A549 (cell line): Measurements from ENCODE around the gene LYRM2. TPM values are rescaled to one million over a fixed set of nuclear protein-coding genes. Genes with fewer than 3 reads are reported as not detected.

Experiments
- ATAC-seq, 2 experiments: fragments of 200-7000 bp in 1 of 2; fragments of >200 bp in 1 of 2; cut with Nextera tagmentation in 1 of 2; cut with Tn5 transposase in 1 of 2; 3 replicates each; pipeline versions ENCODE4 v1.8.0 to v1.9.1; 2018 to 2020; ENCODE audit warnings: mild to moderate bottlenecking in 1 of 2, moderate library complexity in 1 of 2
- CTCF ChIA-PET: fragments of 300-600 bp; sonication (Branson Sonifier 250); formaldehyde crosslinking; extraction: SDS; loops from one replicate; lab custom pipeline; 2021; ENCODE audit warnings: antibody characterized with exemption, inconsistent platforms; lab: Yijun Ruan, JAX
- POLR2A ChIA-PET: fragments of 350-600 bp; formaldehyde crosslinking; extraction: SDS; loops from one replicate; lab custom pipeline; 2021; ENCODE audit warnings: antibody characterized with exemption, inconsistent platforms; lab: Yijun Ruan, JAX
- DNase-seq, 2 experiments: peaks; one replicate each; pipeline versions ENCODE4 v3.0.0 to v3.0.0-alpha.2; 2011 to 2016; ENCODE audit warnings: low read depth in 1 of 2, low spot score in 1 of 2
- FAIRE-seq: peaks from 2 replicates; lab custom pipeline; 2011; peaks lifted over from hg19 to GRCh38; lab: Jason Lieb, UNC
- H3K27ac ChIP-seq, 2 experiments: fragments of >200 bp; sonication (Bioruptor Twin); formaldehyde crosslinking; 3 replicates each; pipeline ENCODE4 v1.5.1; 2016 to 2017
- H3K4me1 ChIP-seq: fragments of >200 bp; sonication (Bioruptor Twin); formaldehyde crosslinking; 3 replicates; pipeline ENCODE4 v1.6.1; 2016
- H3K4me2 ChIP-seq: fragments of >200 bp; sonication (Bioruptor Twin); formaldehyde crosslinking; 3 replicates; pipeline ENCODE4 v1.6.1; 2016
- H3K4me3 ChIP-seq: fragments of >200 bp; sonication (Bioruptor Twin); formaldehyde crosslinking; 3 replicates; pipeline ENCODE4 v1.5.1; 2016
- H3K9me3 ChIP-seq: fragments of >200 bp; sonication (Bioruptor Twin); formaldehyde crosslinking; 3 replicates; pipeline ENCODE4 v1.6.1; 2016
- BHLHE40 ChIP-seq: IDR thresholded peaks from 2 replicates; pipeline ENCODE4 v1.6.1; 2012; ENCODE audit warnings: low read depth, low read length, inconsistent platforms
- CBX2 ChIP-seq: fragments of 200-600 bp; sonication (generic); IDR thresholded peaks from 2 replicates; pipeline ENCODE4 v1.6.1; 2016; ENCODE audit warnings: low read depth, mild to moderate bottlenecking, borderline replicate concordance
- CBX8 ChIP-seq: fragments of 200-600 bp; sonication (generic); IDR thresholded peaks from 2 replicates; pipeline ENCODE4 v1.6.1; 2016
- CHD2 ChIP-seq: fragments of 150-350 bp; IDR thresholded peaks from 2 replicates; pipeline ENCODE4 v1.6.1; 2014; ENCODE audit warnings: low read length; ENCODE audit not compliant: partially characterized antibody
- E2F6 ChIP-seq: IDR thresholded peaks from 2 replicates; pipeline ENCODE4 v1.6.1; 2012; ENCODE audit warnings: low read depth, borderline replicate concordance
- EHF ChIP-seq: fragments of 250-450 bp; sonication (Bioruptor Pico); IDR thresholded peaks from 2 replicates; pipeline ENCODE4 v1.5.0; 2020; ENCODE audit warnings: mild to moderate bottlenecking
- FOSB ChIP-seq: fragments of 250-450 bp; sonication (Bioruptor Pico); IDR thresholded peaks from 2 replicates; pipeline ENCODE4 v1.5.0; 2020; ENCODE audit warnings: mild to moderate bottlenecking, moderate library complexity
- FOXS1 ChIP-seq: fragments of 250-450 bp; sonication (Bioruptor Pico); IDR thresholded peaks from 2 replicates; pipeline ENCODE4 v1.5.0; 2020; ENCODE audit warnings: mild to moderate bottlenecking, moderate library complexity
- HES2 ChIP-seq: fragments of >200 bp; sonication (Bioruptor Twin); formaldehyde crosslinking; IDR thresholded peaks from 2 replicates; pipeline ENCODE4 v1.6.1; 2016
- HOXB5 ChIP-seq: fragments of 250-450 bp; sonication (Bioruptor Pico); IDR thresholded peaks from 2 replicates; pipeline ENCODE4 v1.5.0; 2020; ENCODE audit warnings: mild to moderate bottlenecking, moderate library complexity
- KDM1A ChIP-seq: fragments of 200-600 bp; sonication (generic); IDR thresholded peaks from 2 replicates; pipeline ENCODE4 v1.6.1; 2016; ENCODE audit warnings: low read depth, mild to moderate bottlenecking
- MAX ChIP-seq: IDR thresholded peaks from 2 replicates; pipeline ENCODE4 v1.6.1; 2012
- MAZ ChIP-seq: fragments of 150-350 bp; IDR thresholded peaks from 2 replicates; pipeline ENCODE4 v1.6.1; 2014; ENCODE audit warnings: antibody characterized with exemption, low read depth, low read length, borderline replicate concordance
- MYC ChIP-seq: IDR thresholded peaks from 2 replicates; pipeline ENCODE4 v1.6.1; 2012; ENCODE audit warnings: mild to moderate bottlenecking, inconsistent platforms, low read length, improper control_type of control experiment, borderline replicate concordance
- NFE2L2 ChIP-seq: fragments of 150-350 bp; conservative IDR thresholded peaks from 2 replicates; pipeline ENCODE4 v1.6.1; 2014; ENCODE audit warnings: low read length
- NPAS2 ChIP-seq: fragments of 250-450 bp; sonication (Bioruptor Pico); IDR thresholded peaks from 2 replicates; pipeline ENCODE4 v1.8.0; 2022; ENCODE audit warnings: mild to moderate bottlenecking, moderate library complexity, borderline replicate concordance
- NR3C1 ChIP-seq: fragments of >200 bp; sonication (Bioruptor Twin); formaldehyde crosslinking; IDR thresholded peaks from 3 replicates; pipeline ENCODE4 v1.6.1; 2017
- RAD21 ChIP-seq, 2 experiments: fragments of >200 bp in 1 of 2; sonication (Bioruptor Twin) in 1 of 2; formaldehyde crosslinking in 1 of 2; IDR thresholded peaks in 1 of 2; conservative IDR thresholded peaks in 1 of 2; 2 replicates in 1 of 2; 3 replicates in 1 of 2; pipeline ENCODE4 v1.6.1; 2012 to 2018; ENCODE audit warnings: inconsistent platforms in 1 of 2
- RCOR1 ChIP-seq: fragments of 150-350 bp; IDR thresholded peaks from 2 replicates; pipeline ENCODE4 v1.6.1; 2014; ENCODE audit warnings: antibody characterized with exemption, low read length, low read depth
- REST ChIP-seq: fragments of 200-600 bp; sonication (generic); IDR thresholded peaks from 2 replicates; pipeline ENCODE4 v1.6.1; 2016; ENCODE audit warnings: antibody characterized with exemption, mild to moderate bottlenecking, moderate library complexity
- RNF2 ChIP-seq: fragments of 200-600 bp; sonication (generic); IDR thresholded peaks from 2 replicates; pipeline ENCODE4 v1.6.1; 2016; ENCODE audit warnings: low read depth, mild to moderate bottlenecking, antibody characterized with exemption, moderate library complexity, borderline replicate concordance
- SMC3 ChIP-seq: fragments of >200 bp; sonication (Bioruptor Twin); formaldehyde crosslinking; IDR thresholded peaks from 3 replicates; pipeline ENCODE4 v1.6.1; 2018; ENCODE audit warnings: inconsistent platforms
- SREBF2 ChIP-seq: fragments of 450-650 bp; IDR thresholded peaks from 2 replicates; pipeline ENCODE4 v1.6.1; 2014; ENCODE audit warnings: mild to moderate bottlenecking, moderate library complexity
- TFCP2L1 ChIP-seq: fragments of 250-450 bp; sonication (Bioruptor Pico); IDR thresholded peaks from 2 replicates; pipeline ENCODE4 v1.5.0; 2021; ENCODE audit warnings: mild to moderate bottlenecking
- TP53 ChIP-seq: fragments of 250-450 bp; sonication (Bioruptor Pico); IDR thresholded peaks from 2 replicates; pipeline ENCODE4 v1.5.0; 2021; ENCODE audit warnings: mild to moderate bottlenecking, moderate library complexity
- ZNF302 ChIP-seq: fragments of 250-450 bp; sonication (Bioruptor Pico); IDR thresholded peaks from 2 replicates; pipeline ENCODE4 v1.9.0; 2021; ENCODE audit warnings: inconsistent platforms, mild to moderate bottlenecking, moderate library complexity
- WGBS: methylation state at CpG from one replicate; pipeline ENCODE4 v1.1.6; 2017; ENCODE audit errors: missing lambda C conversion rate; 5-methylcytosine and 5-hydroxymethylcytosine counted together
- polyA plus RNA-seq, 4 experiments: library from polyadenylated mRNA; depleted of rRNA in 3 of 4; stranded (reverse); fragments of >200 nt; fragmentation: RNase III in 1 of 4; extraction: RNeasy Plus Mini Kit Qiagen cat#74134 plus additional on column Dnase treatment in 1 of 4; gene quantifications; 2 replicates in 3 of 4; 3 replicates in 1 of 4; pipeline ENCODE4 v1.2.3, GENCODE V29; 2011 to 2017
- TF ChIP-seq, protein P1 (sequence below): fragments of >200 bp; sonication (Bioruptor Twin); formaldehyde crosslinking; IDR thresholded peaks from 3 replicates; pipeline ENCODE4 v1.6.1; 2016

LYRM2 gene
- polyA plus RNA-seq, 2 of the 4 experiments (the other 2 are of a cell fraction) = 33.2 to 56.0 TPM

- Histone ChIP-seq H3K27ac (no peak overlapping the region), H3K4me3 (no peak overlapping the region), H3K4me1 (no peaks in the 10 kb centered on the region), H3K4me2 (no peak overlapping the region), H3K9me3 (no peaks in the 10 kb centered on the region)
- ATAC-seq = no peak
- no peak for TF ChIP-seq EHF
- TF ChIP-seq MYC = no peak
- no peak for TF ChIP-seq TP53 (CRISPR knock-in tag)
- no peak for TF ChIP-seq RAD21 (conservative IDR thresholded peaks at IDR 0.05 in 1 of 2, IDR thresholded peaks at IDR 0.05 in 1 of 2)
- no peak for TF ChIP-seq CBX8
- no peak for TF ChIP-seq KDM1A
- no peak for TF ChIP-seq BHLHE40
- TF ChIP-seq MAZ = no peak
- TF ChIP-seq, protein P1, sequence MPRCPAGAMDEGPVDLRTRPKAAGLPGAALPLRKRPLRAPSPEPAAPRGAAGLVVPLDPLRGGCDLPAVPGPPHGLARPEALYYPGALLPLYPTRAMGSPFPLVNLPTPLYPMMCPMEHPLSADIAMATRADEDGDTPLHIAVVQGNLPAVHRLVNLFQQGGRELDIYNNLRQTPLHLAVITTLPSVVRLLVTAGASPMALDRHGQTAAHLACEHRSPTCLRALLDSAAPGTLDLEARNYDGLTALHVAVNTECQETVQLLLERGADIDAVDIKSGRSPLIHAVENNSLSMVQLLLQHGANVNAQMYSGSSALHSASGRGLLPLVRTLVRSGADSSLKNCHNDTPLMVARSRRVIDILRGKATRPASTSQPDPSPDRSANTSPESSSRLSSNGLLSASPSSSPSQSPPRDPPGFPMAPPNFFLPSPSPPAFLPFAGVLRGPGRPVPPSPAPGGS = no peak
- no peak for TF ChIP-seq FOSB (CRISPR knock-in tag)
- TF ChIP-seq HES2 = no peak
- no peak for TF ChIP-seq HOXB5 (CRISPR knock-in tag)
- TF ChIP-seq SMC3 = no peak
- TF ChIP-seq FOXS1 (CRISPR knock-in tag) = no peak
- TF ChIP-seq RCOR1 = no peak
- TF ChIP-seq SREBF2 = no peak
- CTCF ChIA-PET = no interaction called here
- no peak for FAIRE-seq
- DNase-seq = no peak
- WGBS = 42% methylated on average over 1 of the region's 1 CpG
- POLR2A ChIA-PET = no interaction called here
These were observed 42.1 kb downstream of the LYRM2 start for GRCh38 chr6:89596484-89596883.

DNA sequence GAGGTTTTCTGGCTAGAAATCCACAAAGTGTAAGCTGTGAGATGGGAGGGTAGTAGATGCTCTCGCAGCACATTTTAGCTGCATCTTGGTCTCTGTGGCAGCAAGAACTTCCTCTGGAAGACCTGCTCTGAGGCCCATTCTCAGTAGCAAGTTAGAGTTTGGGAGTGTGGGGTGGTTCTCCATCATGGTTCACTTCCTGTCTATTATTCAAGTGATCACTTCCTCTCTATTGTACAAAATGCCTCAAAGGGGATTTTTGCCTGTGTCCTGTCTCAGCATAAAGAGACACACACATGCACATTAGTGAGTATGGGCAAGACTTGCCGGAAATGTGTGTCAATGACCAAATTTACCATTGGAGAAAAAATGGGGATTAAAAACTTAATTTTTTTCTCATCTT, 42.5 kb downstream of the LYRM2 start:
- POLR2A ChIA-PET = no interaction called here
- DNase-seq (no peak), ATAC-seq (no peak), FAIRE-seq (no peak)
- no peaks in the 10 kb centered on the region for H3K9me3 ChIP-seq
- CTCF ChIA-PET = interaction anchor here (1.3 kb wide), 1 partner anchor 159 kb away, joined by 3 read pairs; no protein-coding TSS in a partner anchor
- no peak overlapping the region for H3K27ac ChIP-seq
- TF ChIP-seq RNF2 (no peak), CBX2 (no peak), NR3C1 (no peak), NFE2L2 (no peak), REST (no peak), CHD2 (no peak), HES2 (no peak), SREBF2 (no peak), MYC (no peak), TFCP2L1 (CRISPR knock-in tag) (no peak), EHF (no peak), MAX (no peak), E2F6 (no peak), NPAS2 (CRISPR knock-in tag) (no peak), ZNF302 (CRISPR knock-in tag) (no peak)
- H3K4me3 ChIP-seq = no peak overlapping the region
- H3K4me1 ChIP-seq = no peaks in the 10 kb centered on the region
- 90% methylated on average over 2 of the region's 2 CpGs for WGBS
- H3K4me2 ChIP-seq = no peak overlapping the region
